ENCODE data around the gene CNR2.
"Not testable (repeated sequence)": the region's sequence is repeated elsewhere in the genome, so short reads cannot be mapped to it uniquely, and the experiment has no call there.

Gene CNR2

DNA sequence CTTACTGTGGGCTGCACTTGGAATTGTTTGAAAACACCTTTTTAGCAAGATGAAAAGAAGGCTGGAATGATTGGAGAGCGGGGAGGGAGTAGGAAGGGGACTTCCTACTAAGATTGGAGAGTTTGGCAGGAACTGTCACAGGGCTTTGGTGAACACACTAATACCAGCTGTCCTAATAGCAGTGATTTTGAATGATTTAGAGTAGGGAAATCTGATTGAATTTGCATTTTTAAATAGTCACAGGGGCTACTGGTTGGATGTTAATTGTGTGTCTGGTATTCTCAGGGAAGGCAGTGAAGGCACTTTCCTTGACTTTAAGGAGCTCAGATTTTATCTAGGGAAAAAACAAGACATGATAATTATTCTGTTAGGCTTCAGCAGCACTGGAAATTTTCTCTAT, 85.4 kb downstream of the CNR2 start:
- no peak for DNase-seq

DNA sequence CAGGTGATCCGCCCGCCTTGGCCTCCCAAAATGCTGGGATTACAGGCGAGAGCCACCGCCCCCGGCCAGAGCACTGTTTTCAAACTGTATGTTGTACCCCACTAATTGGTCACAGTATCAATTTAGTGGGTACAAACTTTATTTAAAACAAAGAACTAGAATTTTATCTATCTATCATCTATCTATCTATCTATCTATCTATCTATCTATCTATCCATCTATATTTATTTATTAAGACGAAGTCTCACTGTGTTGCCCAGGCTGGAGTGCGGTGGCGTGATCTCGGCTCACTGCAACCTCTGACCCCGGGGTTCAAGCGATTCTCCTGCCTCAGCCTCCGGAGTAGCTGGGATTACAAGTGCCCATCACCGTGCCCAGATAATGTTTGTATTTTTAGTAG, 86.6 kb downstream of the CNR2 start:
- not testable (repeated sequence) for DNase-seq

DNA sequence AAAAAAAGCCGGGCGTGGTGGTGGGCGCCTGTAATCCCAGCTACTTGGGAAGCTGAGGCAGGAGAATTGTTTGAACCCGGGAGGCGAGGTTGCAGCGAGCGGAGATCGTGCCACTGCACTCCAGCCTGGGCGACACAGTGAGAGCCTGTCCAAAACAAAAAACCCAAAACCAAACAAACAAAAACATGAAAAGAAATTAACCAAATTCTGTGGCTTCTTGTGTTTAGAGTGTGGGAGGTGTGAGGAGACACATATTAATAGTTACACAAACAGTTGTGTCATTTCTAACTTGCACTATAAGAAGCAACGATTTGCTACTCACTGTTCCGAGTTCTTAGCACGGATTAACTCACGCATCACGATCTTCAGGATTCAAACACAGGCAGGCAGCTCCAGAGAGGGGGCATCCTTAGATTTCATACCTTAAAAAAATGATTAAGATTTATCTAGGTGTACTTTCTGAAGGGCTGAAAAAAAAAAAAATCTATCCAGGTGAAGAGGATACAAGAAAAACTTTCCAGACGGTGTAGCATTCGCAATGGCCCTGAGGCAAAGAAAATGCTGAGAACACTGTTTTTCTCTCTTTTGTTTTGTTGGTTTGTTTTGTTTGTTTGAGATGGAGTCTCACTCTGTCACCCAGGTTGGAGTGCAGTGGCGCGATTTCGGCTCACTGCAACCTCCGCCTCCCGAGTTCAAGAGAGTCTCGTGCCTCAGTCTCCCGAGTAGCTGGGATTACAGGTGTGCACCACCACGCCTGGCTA, 87.2 kb downstream of the CNR2 start:
- no peak for DNase-seq

DNA sequence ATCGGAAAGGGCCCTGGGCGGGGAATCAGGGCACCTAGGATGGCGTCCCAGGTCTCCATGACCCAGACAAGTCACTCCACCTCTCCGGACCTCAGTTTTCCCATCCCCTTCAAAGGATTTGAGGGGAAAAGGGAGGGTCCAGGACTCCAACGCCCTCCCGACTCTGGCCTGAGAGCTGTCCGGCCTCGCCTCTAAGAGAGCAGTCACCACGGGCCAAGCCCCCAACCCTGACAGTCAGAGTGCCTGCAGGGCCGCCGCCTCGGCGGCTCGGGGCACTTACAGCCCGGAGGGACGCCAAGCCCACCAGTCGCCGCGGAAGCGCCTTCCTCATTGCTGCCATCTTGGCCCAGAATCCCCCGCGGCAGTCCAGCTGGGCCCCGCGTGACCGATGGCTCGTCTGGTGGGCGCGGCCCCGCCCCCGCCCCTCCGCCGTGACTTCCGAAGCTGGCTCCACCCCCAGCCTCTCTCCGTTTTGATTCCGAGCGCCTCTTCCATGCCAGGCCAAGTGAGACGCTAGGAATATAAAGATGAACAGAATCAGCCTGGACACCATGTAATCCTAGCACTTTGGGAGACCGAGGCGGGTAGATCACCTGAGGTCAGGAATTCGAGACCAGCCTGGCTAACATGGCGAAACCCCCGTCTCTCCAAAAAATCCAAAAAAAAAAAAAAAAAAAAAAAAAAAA, 87.9 kb downstream of the CNR2 start, which contains the start of gene HMGCL:
HMGCL (minus strand) TSS at position 354 of the 686 bp plus-strand sequence; CDS start at position 340, 14 bp downstream.
- DNase-seq, result peak; percentile 85

DNA sequence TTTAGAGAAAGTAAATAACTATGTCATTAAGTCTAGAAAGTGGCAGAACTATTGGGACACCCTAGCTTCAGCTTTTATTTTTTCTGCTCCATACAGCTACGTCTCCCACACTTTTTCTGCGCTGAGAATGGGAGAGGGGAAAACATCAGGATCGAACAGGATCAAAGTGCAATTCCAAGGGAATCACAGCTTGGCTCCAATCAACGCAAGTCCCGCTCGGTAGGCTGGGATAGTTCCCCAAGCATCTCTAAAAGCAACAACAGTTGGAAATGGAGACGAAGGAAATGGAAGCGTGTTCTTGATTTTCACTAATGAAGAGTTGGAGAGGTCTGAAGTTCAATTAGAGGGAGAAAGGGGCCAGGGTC, 88.5 kb downstream of the CNR2 start:
- DNase-seq, result no peak

- DNase-seq, result no peak
Measured at GRCh38 chr1:23823767-23824166, 89.4 kb downstream of the CNR2 start.
